GM20431 (cell line): ENCODE results near the gene PROM1.

Experiments
- in situ Hi-C: fragments of 300-500 bp; cut with MseI, MboI; formaldehyde crosslinking; loops from one replicate; pipeline ENCODE4 v1.15.0; 2020; ENCODE audit warnings: low sequenced_read_pairs; ENCODE audit not compliant: unreplicated experiment

Gene PROM1

GRCh38 chr4:16032396-16032770, 51.4 kb downstream of the PROM1 start:
- in situ Hi-C loops = no loop called here

- in situ Hi-C loops = no loop called here
These were observed 52.1 kb downstream of the PROM1 start for GRCh38 chr4:16031546-16032395.

GRCh38 chr4:16029886-16030285, 53.9 kb downstream of the PROM1 start:
- in situ Hi-C loops = loop anchor here (10.0 kb wide), 1 partner anchor 245 kb away; no protein-coding TSS in a partner anchor

- in situ Hi-C loops = loop anchor here (10.0 kb wide), 1 partner anchor 246 kb away; no protein-coding TSS in a partner anchor
These were observed 54.6 kb downstream of the PROM1 start for GRCh38 chr4:16029262-16029661.

GRCh38 chr4:16027626-16028025, 56.2 kb downstream of the PROM1 start:
- in situ Hi-C loops = loop anchor here (10.0 kb wide), 1 partner anchor 247 kb away; no protein-coding TSS in a partner anchor

- in situ Hi-C loops = loop anchor here (10.0 kb wide), 1 partner anchor 248 kb away; no protein-coding TSS in a partner anchor
These were observed 56.7 kb downstream of the PROM1 start for GRCh38 chr4:16027114-16027513.

GRCh38 chr4:16026160-16026761, 57.6 kb downstream of the PROM1 start:
- in situ Hi-C loops = loop anchor here (10.0 kb wide), 1 partner anchor 249 kb away; no protein-coding TSS in a partner anchor

GRCh38 chr4:16025268-16025667, 58.6 kb downstream of the PROM1 start:
- in situ Hi-C loops = loop anchor here (10.0 kb wide), 1 partner anchor 250 kb away; no protein-coding TSS in a partner anchor

GRCh38 chr4:16023776-16024408, 59.9 kb downstream of the PROM1 start:
- in situ Hi-C loops = loop anchor here (10.0 kb wide), 1 partner anchor 251 kb away; no protein-coding TSS in a partner anchor

- in situ Hi-C loops = loop anchor here (10.0 kb wide), 1 partner anchor 253 kb away; no protein-coding TSS in a partner anchor
These were observed 61.8 kb downstream of the PROM1 start for GRCh38 chr4:16021804-16022560.

GRCh38 chr4:16019649-16020048, 64.2 kb downstream of the PROM1 start:
- in situ Hi-C loops = loop anchor here (10.0 kb wide), 1 partner anchor 255 kb away; no protein-coding TSS in a partner anchor

- in situ Hi-C loops = no loop called here
These were observed 65.0 kb downstream of the PROM1 start for GRCh38 chr4:16018841-16019240.

GRCh38 chr4:16018061-16018676, 65.7 kb downstream of the PROM1 start:
- in situ Hi-C loops = no loop called here

- in situ Hi-C loops = no loop called here
These were observed 67.3 kb downstream of the PROM1 start for GRCh38 chr4:16016536-16016935.

- in situ Hi-C loops = no loop called here
These were observed 72.7 kb downstream of the PROM1 start for GRCh38 chr4:16011173-16011572.

GRCh38 chr4:16009153-16009552, 74.7 kb downstream of the PROM1 start:
- in situ Hi-C loops = no loop called here

- in situ Hi-C loops = no loop called here
These were observed 76.2 kb downstream of the PROM1 start for GRCh38 chr4:16007471-16008095.

- in situ Hi-C loops = no loop called here
These were observed 76.9 kb downstream of the PROM1 start for GRCh38 chr4:16006771-16007446.
